ENCODE data around the gene LINS1.
"Not testable (repeated sequence)": the region's sequence is repeated elsewhere in the genome, so short reads cannot be mapped to it uniquely, and the experiment has no call there.

The LINS1 gene

DNA sequence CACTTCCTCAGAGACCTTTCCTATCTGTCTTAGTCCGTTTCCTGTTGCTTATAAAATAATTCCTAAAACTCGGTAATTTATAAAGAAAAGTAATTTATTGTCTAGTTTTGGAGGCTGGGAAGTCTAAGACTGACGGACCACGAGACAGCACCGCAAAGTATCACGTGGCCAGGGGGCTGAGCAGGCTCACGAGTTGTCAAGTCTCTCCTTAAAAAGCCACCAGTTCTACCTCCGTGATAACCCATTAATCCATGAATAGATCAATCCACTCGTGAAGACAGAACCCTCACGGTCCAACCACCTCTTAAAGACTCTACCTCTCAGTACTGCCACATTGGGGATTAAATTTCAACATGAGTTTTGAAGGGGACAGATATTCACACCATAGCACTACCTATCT lies 821 bp downstream of the LINS1 start:
- DNase-seq = peak in 4 of 5 experiments; percentile 17 to 61 (median 37)

DNA sequence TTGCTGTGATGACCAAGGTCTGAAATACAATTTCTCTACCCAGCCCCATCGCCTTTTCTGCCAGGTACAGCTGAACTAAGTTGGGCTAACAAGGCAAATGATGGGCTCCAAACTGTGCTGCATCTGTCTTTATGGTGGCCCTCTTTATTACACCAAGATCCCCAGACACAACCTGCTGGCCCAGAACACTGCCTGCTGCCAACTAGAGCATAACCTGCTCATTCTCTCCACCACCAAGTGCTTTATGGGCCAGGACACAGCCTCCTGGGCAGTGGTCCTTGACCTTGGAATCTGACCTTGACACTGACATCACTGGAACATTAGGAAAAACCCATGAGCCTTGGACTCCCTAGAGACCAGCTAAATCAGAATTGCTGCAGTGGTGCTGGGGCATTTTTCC lies 3.3 kb downstream of the LINS1 start:
- DNase-seq = no peak

DNA sequence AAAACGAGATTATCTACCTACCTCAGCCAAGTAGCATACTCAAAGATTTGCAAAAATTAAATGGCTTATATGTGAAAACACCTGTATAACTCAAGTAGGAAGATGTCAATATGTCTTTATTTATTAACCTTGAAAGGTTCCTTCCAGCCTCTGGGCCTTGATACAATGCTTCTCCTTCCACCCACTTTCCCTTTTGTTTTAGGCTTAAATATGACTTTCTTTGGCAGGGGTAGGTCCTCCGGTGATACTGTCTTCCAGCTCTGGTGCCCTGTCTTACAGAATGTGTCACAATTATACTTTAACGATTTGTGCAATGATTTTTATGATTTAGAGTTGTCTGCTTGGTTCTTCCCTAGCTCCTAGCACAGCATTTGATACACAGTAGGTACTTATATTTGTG lies 4.1 kb downstream of the LINS1 start:
- peak in 1 of 5 experiments; percentile 54 for DNase-seq

- DNase-seq = peak; percentile 51 to 98 (median 85)
Measured at GRCh38 chr15:100596792-100597191, 5.2 kb downstream of the LINS1 start.

DNA sequence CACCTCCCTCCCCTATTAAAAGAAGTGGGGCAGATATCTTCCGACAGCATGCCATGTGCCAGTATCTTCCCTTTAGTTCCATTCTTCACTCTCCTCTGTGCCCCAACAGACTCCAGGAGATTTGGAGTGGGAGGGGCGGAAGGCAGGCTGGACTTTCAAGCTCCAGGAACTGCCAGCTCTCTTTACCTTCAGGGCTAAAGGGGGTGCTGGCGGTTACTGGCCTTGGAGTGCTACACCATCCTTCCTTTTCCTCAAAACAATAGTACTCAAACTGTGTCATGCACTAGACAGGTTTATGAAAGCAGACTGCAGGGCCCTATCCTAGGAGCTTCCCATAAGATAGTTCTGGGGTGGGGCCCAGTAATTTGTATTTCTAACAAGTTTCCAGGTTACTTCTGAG lies 6.0 kb downstream of the LINS1 start:
- DNase-seq = peak in 1 of 5 experiments; percentile 22

DNA sequence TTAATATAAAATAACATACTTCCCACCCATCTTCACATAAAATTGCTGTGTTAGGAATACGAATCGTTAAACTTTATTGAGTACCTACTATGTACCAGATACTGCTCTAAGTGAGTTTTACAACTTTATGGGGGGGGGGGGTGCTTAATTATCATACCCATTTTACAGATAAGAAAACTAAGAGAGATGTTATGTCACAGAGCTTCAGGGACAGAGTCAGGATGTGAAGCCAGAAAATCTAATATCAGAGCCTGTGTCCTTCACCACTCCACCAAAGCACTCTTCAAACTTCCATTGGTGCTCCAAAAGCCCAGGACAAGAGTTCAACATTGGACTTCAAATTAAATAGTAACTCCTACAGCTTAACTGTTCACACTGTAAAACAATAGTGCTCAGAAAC lies 8.6 kb downstream of the LINS1 start:
- DNase-seq = no peak

DNA sequence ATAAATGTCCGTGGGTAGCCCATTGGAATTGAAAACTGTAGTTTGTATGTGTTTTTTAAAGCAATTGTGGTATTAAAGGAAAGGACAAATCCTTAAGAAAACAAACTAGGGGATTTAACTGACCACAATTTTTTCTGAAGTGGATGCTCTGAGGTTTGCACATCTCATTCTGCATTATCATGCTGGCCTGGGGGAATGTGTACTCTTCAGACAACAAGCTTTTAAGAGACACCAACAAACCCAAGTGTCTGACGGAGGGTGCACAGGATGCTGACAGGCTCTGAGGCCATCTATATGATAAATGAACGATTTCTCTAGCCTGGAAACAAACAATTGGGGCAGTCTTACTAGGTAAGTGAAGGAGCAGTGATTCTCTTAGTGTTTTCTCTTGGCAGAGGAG lies 9.1 kb downstream of the LINS1 start:
- DNase-seq = peak in 1 of 5 experiments; percentile 43

DNA sequence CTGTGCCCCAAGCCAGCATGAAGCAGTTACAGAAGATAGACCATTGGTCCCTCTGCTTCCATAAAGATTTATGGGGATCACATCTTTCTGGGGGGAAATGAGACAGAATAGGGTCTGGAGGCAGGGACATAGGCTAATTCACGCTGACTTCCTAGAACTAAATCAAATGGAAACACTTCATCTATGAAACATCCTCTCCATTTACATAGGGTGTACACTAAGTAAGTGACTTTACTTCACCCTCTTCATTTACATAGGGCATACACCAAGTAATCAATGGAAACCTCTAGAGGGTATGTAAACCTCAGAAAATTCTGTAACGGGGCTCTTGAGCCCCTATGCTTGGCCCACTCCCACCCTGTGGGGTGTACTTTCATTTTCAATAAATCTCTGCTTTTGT lies 10.1 kb downstream of the LINS1 start:
- DNase-seq = no peak

GRCh38 chr15:100591163-100591562 lies 10.8 kb downstream of the LINS1 start:
- not testable (repeated sequence) for DNase-seq

DNA sequence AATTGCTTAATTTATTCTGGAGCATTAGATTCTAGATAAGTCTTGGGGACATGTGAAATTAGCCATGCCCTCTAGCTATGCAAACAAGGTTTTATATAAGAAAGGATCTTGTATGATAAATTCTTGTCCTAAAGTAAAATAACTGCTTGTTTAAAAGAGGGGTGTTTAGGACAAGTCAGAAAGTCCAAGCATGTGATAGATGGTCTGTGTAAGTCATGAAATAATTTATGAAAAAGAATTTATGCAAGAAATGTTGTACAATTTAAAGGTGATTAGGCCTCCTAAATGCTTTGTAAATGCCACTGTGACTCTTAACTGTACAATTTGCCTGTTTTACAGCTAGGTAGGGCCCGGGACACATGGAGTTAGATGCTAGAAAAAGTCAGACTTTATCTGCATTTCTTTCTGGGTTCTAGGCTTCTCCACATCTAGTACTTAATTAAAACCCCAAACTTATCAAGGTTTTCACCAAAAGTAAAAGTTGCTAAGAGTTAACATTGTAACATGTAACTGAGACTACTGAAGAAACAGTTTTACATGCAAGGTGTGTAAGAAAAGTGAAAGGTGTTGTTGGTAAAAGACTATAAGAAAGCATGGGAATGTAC lies 13.2 kb downstream of the LINS1 start:
- DNase-seq = peak in 1 of 5 experiments; percentile 42

DNA sequence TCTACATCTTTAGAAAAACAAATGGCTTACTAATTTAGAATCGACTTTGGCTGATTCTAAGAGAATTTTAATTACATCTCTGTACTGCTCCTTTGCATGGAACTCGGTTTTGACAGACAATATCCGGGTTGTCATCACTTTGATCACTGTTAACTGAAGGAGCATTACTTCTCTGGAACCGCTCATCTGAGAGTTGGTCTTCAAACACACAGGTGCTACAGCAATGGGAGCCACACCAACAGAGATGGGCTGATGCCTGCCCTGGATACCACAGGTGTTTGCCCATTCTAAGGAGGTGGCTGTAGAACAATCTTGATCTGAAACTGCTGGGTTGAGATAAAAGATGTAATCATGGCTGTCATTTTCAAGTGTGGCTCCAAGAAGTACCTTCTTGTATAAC lies 21.6 kb downstream of the LINS1 start:
- peak in 1 of 5 experiments; percentile 66 for DNase-seq

GRCh38 chr15:100573526-100573925 lies 28.5 kb downstream of the LINS1 start:
- no peak for DNase-seq

GRCh38 chr15:100572362-100572983 lies 29.5 kb downstream of the LINS1 start:
- peak in 1 of 5 experiments; percentile 37 for DNase-seq

- DNase-seq = no peak
Measured at GRCh38 chr15:100571592-100572167, 30.3 kb downstream of the LINS1 start.

DNA sequence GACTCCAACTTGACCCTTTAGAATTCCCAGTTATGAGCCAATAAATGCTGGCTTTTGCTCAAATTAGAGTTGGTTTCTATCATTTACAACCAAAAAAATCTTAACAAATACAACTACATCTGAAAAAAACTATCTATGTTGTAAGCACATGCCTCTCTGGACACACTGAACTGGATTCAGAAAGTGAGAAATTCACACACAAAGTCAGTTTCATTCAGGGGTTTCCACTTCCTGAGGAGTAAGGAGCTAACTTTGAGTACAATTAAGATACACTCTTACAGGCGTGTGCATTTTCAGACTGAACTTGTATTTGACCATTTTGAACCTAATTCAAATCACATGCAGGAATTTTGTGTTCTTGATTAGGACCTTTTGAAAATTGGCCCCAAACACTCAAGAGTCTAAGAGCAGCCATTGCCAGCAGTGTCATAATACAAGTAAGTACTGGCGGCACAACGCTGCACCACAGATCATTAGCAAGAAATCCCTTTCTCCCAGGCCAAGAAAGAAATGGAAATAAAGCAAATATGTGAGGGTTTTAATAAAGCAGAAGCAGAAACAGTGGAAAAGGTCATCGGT lies 31.2 kb downstream of the LINS1 start:
- DNase-seq = peak in 1 of 5 experiments; percentile 20

GRCh38 chr15:100570275-100570674 lies 31.7 kb downstream of the LINS1 start:
- no peak for DNase-seq

GRCh38 chr15:100569391-100569790 lies 32.6 kb downstream of the LINS1 start:
- no peak for DNase-seq

DNA sequence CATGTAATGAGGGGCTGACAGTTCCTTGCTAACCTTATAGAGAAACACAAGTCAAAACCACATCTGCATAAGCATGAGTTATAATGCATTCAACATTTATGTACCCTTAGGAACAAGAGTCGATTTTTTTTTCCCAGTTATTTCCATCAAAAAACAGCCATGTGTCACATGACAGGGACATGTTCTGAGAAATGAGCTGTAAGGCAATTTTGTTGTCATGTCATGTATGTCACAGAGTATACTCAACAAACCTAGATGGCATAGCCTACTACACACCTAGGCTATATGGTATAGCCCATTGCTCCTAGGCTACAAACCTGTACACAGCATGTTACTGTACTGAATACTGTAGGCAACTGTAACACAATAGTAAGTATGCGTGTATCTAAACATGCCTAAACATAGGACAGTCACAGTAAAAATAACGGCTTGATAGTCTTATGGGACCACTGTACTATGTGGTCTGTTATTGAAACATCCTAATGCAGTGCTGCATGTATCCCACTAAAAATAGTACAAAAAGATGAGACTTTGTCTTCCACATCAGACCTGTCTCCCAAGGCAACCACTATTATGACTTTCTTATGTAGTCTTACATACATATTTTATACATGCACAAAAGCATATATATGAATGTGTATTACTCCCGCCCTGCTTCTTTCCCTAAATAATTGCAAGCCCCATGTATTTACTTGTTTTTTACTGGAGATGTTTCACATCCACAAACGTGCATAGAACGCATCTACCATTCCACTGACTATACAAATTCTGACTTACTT lies 34.9 kb downstream of the LINS1 start:
- no peak for DNase-seq

DNA sequence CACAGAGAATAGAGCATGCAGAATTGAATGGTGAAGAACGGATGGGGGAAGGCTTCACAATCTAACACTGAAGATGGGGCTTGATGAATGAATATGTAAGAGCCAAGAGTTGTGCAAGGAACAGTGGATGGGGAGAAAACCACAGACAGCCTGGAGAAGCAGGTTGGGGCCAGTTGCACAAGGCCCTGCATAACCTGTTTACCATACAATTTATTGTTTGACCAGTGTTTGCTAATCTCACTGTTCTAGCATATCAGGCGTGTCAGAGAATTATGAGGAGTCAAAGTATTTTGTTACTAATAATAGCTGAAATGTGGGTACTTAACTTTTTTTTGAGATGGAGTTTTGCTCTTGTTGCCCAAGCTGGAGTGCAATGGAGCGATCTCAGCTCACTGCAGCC lies 36.4 kb downstream of the LINS1 start:
- DNase-seq = no peak

DNA sequence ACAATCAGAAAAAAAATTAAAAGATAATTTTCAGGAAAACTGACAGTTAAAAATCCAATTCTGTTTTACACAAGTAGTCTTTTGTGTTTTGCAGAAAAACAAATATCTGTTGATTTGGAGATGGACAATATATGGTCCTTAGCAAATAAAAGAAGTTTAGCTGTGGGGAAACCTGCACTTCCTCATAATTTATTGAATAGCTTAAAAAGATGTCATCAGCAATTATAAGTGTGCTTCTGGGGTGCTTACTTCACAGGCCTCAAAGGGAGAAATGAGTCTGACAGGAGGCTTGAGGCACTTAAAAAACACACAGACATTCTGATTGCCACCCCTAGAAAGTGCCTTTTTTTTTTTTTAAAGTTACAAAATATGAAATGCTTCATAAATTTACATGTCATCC lies 41.7 kb downstream of the LINS1 start:
- DNase-seq = no peak

GRCh38 chr15:100559330-100559729 lies 42.7 kb downstream of the LINS1 start:
- no peak for DNase-seq

DNA sequence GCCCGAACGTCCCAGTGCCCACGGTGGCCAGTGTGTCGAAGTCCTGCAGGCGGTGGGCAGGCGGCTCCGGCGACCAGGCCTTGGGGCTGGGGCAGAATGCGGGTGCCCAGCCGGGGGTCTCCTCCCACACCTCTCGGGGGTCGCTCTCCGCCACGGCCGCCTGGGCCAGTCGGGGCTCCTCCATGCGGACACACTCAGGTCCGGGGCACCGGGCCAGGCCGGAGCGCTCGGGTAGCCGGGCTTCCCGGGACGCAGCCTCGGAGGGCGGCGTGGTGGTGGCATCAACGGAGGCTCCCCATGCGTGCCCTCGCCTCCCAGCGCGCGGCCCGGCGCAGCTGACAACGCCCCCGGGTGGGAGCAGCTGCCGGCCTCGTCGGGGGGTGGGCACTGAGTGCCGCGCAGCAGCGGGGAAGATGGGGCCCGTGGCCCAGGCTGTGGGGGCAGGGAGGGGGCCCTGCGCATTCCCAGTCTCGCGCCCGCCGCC lies 43.2 kb downstream of the LINS1 start:
- DNase-seq = peak in 1 of 5 experiments; percentile 8

- DNase-seq = no peak
Measured at GRCh38 chr15:100553468-100553867, 48.5 kb downstream of the LINS1 start.

Measured in T-helper 2 cell (primary cell).